CD4-positive, alpha-beta T cell treated with Interleukin-2 at 100 ng/mL for 4 hours (primary cell): ENCODE data around the gene PCDHGA7.
"Not testable (repeated sequence)": the region's sequence is repeated elsewhere in the genome, so short reads cannot be mapped to it uniquely, and the experiment has no call there.

ENCODE experiments used
- DNase-seq: peaks from one replicate; pipeline ENCODE4 v3.0.0-alpha.2; 2020; ENCODE audit warnings: low spot score

The PCDHGA7 gene

DNA sequence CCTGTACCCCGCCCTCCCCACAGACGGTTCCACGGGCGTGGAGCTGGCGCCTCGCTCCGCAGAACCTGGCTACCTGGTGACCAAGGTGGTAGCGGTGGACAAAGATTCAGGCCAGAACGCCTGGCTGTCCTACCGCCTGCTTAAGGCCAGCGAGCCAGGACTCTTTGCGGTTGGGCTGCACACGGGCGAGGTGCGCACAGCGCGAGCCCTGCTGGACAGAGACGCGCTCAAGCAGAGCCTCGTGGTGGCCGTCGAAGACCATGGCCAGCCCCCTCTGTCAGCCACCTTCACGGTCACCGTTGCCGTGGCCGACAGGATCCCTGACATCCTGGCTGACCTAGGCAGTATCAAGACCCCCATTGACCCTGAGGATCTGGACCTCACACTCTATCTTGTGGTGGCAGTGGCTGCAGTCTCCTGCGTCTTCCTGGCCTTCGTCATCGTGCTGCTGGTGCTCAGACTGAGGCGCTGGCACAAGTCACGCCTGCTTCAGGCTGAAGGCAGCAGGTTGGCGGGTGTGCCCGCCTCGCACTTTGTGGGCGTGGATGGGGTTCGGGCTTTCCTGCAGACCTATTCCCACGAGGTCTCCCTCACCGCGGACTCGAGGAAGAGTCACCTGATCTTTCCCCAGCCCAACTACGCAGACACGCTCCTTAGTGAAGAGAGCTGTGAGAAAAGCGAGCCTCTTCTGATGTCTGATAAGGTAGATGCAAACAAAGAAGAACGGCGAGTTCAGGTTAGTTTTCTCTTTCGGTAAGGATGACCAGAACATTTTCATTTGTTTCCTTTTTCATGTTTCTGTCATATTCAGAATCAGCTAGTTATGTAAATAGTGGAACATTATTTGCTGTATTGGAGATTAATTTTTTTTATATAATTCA lies 16.3 kb upstream of the PCDHGA7 start:
- no peak for DNase-seq

DNA sequence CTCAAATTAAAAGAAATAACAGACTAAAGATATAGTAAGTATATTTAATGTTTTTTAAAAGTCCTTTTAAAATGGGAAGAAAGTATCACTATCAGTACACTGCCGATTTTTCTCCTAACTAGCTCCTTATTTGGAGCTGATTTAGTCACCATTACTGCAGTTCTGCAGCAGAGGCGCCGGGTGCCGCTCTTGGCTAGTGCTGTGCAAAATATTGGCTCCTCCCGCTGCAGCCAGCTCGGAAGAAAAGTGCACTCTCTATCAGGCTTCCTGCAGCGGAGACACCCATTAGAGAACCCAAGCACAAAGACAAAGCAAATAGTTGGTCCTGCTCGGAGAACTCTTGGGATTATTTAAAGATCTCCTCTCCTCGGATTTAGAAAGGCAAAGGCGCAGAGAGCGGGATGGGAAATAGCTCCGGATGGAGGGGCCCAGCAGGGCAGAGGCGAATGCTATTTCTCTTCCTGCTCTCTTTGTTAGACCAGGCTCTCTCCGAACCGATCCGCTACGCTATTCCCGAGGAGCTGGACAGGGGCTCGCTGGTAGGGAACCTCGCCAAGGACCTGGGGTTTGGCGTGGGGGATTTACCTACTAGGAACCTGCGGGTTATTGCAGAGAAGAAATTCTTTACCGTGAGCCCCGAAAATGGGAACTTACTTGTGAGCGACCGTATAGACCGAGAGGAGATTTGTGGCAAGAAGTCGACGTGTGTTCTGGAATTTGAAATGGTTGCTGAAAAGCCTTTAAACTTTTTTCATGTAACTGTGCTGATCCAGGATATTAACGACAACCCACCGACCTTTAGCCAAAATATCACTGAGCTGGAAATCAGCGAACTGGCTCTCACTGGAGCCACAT lies 12.3 kb upstream of the PCDHGA7 start, which contains the start of gene PCDHGB3:
Gene PCDHGB3 (plus strand): TSS at position 249 of the 855 bp plus-strand sequence. CDS start 153 bp downstream, at position 402.
- peak; percentile 41 for DNase-seq

DNA sequence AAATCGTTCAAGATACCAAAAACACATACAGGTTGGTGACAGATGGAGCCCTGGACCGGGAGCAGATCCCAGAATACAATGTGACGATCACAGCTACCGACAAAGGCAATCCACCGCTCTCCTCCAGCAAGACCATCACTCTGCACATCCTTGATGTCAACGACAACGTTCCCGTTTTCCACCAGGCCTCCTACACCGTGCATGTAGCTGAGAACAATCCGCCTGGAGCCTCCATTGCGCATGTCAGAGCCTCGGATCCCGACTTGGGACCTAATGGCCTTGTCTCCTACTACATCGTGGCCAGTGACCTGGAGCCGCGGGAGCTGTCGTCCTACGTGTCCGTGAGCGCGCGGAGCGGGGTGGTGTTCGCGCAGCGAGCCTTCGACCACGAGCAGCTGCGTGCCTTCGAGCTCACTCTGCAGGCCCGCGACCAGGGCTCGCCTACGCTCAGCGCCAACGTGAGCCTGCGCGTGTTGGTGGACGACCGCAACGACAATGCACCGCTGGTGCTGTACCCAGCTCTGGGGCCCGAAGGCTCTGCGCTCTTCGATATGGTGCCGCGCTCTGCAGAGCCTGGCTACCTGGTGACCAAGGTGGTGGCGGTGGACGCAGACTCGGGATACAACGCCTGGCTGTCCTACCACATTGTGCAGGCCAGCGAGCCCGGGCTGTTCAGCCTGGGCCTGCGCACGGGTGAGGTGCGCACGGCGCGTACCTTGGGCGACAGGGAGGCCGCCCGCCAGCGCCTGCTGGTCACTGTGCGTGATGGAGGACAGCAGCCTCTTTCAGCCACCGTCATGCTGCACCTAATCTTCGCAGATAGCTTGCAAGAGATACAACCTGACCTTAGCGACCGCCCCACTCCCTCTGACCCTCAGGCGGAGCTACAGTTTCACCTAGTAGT lies 10.7 kb upstream of the PCDHGA7 start:
- no peak for DNase-seq

DNA sequence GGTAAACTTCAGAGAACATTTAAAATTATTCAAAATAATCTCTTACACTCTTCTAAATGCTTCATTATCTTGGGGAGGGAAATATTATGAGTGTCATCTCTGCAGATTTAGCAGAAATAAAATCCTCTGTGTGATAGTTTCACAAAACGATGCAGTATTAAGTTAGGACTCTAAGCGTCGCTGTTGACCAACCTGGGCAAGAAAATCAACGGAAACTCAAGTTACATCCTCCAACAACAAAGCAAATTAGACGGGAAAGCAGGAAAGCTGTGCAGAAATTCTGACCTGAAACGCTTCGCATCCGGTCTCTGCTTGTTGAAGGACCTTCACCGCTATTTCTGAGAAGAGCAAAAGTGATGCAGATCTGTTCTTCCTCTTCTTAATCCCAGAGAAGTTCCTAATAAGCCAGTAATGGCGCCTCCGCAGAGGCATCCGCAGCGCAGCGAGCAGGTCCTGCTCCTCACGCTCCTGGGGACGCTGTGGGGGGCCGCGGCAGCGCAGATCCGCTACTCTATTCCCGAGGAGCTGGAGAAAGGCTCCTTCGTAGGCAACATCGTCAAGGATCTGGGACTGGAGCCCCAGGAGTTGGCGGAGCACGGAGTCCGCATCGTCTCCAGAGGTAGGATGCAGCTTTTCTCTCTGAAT lies 8.7 kb upstream of the PCDHGA7 start, which contains the start of gene PCDHGA6:
Gene PCDHGA6 (plus strand): TSS at position 219 of the 645 bp plus-strand sequence. CDS start 193 bp downstream, at position 412.
- DNase-seq, result peak; percentile 8

DNA sequence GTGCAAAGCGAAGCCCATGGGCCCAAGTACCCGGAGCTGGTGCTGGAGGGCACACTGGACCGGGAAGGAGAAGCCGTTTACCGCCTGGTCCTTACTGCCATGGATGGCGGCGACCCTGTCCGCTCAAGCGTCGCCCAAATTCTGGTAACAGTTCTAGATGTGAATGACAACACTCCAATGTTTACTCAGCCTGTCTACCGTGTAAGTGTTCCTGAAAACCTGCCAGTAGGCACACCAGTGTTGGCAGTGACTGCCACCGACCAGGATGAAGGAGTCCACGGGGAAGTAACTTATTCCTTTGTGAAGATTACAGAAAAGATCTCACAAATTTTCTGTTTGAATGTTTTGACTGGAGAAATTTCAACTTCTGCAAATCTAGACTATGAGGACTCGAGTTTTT lies 7.9 kb upstream of the PCDHGA7 start:
- DNase-seq, result no peak

DNA sequence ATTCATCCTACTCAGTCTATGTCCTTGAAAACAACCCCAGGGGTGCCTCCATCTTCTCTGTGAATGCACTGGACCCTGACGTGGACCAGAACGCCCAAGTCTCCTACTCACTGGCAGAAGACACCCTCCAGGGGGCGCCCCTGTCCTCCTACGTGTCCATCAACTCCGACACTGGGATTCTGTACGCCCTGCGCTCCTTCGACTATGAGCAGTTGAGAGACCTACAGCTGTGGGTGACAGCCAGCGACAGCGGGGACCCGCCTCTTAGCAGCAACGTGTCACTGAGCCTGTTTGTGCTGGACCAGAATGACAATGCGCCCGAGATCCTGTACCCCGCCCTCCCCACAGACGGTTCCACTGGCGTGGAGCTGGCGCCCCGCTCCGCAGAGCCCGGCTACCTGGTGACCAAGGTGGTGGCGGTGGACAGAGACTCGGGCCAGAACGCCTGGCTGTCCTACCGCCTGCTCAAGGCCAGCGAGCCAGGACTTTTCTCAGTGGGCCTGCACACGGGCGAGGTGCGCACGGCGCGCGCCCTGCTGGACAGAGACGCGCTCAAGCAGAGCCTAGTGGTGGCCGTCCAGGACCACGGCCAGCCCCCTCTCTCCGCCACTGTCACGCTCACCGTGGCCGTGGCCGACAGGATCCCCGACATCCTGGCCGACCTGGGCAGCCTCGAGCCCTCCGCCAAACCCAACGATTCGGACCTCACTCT lies 6.9 kb upstream of the PCDHGA7 start:
- DNase-seq, result not testable (repeated sequence)

DNA sequence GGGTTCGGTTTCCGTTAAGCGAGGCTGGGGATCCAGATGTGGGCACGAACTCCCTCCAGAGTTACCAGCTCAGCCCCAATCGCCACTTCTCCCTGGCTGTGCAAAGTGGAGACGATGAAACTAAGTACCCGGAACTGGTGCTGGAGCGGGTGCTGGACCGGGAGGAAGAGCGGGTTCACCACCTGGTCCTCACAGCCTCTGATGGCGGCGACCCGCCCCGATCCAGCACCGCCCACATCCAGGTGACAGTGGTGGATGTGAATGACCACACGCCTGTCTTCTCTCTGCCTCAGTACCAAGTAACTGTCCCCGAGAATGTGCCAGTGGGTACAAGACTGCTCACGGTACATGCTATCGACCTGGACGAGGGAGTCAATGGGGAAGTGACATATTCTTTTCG lies 803 bp downstream of the PCDHGA7 start:
- DNase-seq, result no peak

DNA sequence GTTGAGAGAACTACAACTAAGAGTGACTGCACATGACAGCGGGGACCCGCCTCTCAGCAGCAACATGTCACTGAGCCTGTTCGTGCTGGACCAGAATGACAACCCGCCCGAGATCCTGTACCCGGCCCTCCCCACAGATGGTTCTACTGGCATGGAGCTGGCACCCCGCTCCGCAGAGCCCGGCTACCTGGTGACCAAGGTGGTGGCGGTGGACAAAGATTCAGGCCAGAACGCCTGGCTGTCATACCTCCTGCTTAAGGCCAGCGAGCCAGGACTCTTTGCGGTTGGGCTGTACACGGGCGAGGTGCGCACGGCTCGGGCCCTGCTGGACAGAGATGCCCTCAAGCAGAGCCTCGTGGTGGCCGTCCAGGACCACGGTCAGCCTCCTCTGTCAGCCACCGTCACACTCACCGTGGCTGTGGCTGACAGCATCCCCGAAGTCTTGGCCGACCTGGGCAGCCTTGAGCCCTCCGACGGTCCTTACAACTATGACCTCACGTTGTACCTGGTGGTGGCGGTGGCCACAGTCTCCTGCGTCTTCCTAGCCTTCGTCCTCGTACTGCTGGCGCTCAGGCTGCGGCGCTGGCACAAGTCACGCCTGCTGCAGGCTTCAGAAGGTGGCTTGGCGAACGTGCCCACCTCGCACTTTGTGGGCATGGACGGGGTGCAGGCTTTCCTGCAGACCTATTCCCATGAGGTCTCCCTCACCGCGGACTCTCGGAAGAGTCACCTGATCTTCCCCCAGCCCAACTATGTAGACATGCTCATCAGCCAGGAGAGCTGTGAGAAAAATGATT lies 2.1 kb downstream of the PCDHGA7 start:
- no peak for DNase-seq

DNA sequence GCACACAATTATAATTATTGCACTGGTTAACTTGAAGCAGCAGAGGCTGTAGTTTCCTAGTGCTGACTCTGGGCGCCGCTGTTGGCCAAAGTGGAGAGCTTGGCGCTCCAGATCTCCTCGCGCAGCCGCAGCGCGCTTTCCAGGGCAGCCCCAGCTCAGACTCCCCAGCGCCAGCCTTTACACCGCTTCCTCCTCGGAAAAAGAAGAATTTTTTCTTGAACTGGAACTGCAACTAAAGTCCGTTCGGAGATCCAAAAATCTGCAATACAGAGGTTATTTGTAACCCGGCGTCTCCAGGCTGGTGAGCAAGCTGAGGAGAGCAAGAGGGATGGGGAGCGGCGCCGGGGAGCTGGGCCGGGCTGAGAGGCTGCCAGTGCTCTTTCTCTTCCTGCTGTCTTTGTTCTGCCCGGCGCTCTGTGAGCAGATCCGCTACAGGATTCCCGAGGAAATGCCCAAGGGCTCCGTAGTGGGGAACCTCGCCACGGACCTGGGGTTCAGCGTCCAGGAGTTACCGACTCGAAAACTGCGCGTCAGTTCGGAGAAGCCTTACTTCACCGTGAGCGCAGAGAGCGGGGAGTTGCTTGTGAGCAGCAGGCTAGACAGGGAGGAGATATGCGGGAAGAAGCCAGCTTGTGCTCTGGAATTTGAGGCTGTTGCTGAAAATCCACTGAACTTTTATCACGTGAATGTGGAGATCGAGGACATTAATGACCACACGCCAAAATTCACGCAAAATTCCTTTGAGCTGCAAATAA lies 5.2 kb downstream of the PCDHGA7 start, which contains the start of gene PCDHGB4:
Gene PCDHGB4 (plus strand): TSS at position 142 of the 755 bp plus-strand sequence. CDS start 187 bp downstream, at position 329.
- peak; percentile 22 for DNase-seq

DNA sequence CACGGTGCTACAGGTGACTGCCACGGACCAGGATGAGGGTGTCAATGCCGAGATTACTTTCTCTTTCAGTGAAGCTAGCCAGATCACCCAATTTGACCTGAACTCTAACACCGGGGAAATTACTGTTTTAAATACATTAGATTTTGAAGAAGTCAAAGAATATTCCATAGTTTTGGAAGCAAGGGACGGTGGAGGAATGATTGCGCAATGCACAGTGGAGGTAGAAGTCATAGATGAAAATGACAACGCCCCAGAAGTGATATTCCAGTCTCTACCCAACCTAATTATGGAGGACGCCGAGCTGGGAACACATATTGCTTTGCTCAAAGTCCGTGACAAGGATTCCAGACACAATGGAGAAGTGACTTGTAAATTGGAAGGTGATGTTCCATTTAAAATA lies 6.1 kb downstream of the PCDHGA7 start:
- DNase-seq, result no peak

DNA sequence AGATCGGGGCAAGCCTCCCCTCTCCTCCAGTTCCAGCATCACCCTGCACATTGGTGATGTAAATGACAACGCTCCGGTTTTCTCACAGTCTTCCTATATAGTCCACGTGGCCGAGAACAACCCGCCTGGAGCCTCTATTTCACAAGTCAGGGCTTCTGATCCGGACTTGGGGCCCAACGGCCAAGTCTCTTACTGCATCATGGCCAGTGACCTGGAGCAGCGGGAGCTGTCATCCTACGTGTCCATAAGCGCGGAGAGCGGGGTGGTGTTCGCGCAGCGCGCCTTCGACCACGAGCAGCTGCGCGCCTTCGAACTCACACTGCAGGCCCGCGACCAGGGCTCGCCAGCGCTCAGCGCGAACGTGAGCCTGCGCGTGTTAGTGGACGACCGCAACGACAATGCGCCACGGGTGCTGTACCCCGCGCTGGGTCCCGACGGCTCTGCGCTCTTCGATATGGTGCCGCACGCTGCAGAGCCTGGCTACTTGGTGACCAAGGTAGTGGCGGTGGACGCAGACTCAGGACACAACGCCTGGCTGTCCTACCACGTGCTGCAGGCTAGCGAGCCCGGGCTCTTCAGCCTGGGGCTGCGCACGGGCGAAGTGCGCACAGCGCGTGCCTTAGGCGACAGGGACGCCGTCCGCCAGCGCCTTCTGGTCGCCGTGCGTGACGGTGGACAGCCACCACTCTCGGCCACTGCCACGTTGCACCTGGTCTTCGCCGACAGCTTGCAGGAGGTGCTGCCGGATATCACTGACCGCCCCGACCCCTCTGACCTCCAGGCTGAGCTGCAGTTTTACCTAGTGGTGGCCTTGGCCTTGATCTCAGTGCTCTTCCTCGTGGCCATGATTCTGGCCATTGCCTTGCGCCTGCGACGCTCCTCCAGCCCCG lies 6.9 kb downstream of the PCDHGA7 start:
- no peak for DNase-seq

DNA sequence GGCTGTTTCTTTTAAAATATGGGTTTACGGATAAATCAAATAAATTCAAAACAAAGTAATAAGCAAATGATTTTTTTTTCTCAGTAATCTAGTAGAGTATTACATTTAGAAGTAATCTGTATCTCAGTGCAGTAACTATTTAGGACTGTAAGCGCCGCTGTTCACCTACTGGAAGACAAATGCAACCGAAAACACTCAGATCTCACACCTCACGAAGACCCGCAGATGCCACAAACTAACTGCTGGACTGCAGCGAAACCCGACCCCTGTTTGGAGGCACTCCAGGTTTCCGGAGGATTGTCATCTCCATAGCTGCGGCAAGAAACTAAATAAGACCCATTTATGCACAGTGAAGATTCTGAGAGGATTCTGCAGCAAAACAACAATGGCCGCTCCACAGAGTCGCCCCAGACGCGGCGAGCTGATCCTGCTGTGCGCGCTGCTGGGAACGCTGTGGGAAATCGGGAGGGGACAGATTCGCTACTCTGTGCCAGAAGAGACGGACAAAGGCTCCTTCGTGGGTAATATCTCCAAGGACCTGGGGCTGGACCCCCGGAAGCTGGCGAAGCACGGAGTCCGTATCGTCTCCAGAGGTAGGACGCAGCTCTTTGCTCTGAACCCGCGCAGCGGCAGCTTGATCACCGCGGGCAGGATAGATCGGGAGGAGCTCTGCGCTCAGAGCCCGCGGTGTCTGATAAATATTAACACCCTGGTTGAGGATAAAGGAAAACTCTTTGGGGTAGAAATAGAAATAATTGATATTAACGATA lies 10.1 kb downstream of the PCDHGA7 start, which contains the start of gene PCDHGA8:
Gene PCDHGA8 (plus strand): TSS at position 205 of the 770 bp plus-strand sequence. CDS start 181 bp downstream, at position 386.
- no peak for DNase-seq

DNA sequence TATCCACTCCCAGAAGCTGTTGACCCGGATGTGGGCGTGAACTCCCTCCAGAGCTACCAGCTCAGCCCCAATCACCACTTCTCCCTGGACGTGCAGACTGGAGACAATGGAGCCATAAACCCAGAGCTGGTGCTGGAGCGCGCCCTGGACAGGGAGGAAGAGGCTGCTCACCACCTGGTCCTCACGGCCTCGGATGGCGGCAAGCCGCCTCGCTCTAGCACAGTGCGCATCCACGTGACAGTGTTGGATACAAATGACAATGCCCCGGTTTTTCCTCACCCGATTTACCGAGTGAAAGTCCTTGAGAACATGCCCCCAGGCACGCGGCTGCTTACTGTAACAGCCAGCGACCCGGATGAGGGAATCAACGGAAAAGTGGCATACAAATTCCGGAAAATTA lies 10.7 kb downstream of the PCDHGA7 start:
- no peak for DNase-seq

DNA sequence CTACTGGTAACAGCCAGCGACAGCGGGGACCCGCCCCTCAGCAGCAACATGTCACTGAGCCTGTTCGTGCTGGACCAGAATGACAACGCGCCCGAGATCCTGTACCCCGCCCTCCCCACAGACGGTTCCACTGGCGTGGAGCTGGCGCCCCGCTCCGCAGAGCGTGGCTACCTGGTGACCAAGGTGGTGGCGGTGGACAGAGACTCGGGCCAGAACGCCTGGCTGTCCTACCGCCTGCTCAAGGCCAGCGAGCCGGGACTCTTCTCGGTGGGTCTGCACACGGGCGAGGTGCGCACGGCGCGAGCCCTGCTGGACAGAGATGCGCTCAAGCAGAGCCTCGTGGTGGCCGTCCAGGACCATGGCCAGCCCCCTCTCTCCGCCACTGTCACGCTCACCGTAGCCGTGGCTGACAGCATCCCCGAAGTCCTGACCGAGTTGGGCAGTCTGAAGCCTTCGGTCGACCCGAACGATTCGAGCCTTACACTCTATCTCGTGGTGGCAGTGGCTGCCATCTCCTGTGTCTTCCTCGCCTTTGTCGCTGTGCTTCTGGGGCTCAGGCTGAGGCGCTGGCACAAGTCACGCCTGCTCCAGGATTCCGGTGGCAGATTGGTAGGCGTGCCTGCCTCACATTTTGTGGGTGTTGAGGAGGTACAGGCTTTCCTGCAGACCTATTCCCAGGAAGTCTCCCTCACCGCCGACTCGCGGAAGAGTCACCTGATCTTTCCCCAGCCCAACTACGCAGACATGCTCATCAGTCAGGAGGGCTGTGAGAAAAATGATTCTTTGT lies 12.1 kb downstream of the PCDHGA7 start:
- not testable (repeated sequence) for DNase-seq

DNA sequence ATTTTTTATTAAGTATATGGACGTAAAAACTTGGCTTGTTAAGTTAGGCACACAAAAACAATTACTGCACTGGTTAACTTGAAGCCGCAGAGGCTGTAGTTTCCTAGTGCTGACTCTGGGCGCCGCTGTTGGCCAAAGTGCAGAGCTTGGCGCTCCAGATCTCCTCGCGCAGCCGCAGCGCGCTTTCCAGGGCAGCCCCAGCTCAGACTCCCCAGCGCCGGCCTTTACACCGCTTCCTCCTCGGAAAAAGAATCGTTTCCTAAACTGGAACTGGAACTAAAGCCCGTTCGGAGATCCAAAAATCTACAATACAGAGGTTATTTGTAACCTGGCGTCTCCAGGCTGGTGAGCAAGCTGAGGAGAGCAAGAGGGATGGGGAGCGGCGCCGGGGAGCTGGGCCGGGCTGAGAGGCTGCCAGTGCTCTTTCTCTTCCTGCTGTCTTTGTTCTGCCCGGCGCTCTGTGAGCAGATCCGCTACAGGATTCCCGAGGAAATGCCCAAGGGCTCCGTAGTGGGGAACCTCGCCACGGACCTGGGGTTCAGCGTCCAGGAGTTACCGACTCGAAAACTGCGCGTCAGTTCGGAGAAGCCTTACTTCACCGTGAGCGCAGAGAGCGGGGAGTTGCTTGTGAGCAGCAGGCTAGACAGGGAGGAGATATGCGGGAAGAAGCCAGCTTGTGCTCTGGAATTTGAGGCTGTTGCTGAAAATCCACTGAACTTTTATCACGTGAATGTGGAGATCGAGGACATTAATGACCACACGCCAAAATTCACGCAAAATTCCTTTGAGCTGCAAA lies 15.4 kb downstream of the PCDHGA7 start, which contains the start of gene PCDHGB5:
Gene PCDHGB5 (plus strand): TSS at position 192 of the 796 bp plus-strand sequence. CDS start 181 bp downstream, at position 373.
- peak; percentile 35 for DNase-seq
